ENCODE measurements around the gene ITPR2. TPM values are rescaled to one million over a fixed set of nuclear protein-coding genes. Genes with fewer than 3 reads are reported as not detected.

ITPR2 gene
- polyA plus RNA-seq, 1 donor = 12.5 TPM

DNA sequence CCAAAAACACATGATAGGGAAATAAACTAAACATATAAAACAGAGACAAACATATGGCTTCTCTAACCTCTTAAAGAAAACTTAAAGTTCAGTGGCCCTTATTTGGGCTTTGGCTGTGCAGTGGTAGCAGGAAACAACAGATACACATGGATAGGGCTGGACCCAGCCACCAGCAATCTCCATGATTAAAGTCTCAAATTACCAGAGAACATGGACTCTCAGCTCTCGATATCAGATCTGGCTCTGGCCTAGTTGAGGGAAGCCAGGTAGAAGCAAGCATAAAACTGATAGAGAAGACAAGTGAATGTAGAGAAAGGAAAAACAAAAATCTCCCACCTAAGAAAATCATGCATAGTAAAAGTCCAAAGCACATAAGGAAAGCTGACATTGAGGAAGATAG lies 164.8 kb downstream of the ITPR2 start:
- Histone ChIP-seq H3K9me3 (ENCODE audit: control insufficient read depth, low read depth, low read length) (no peaks in the 10 kb centered on the region), H3K27ac (ENCODE audit: low read length) (no peak overlapping the region), H3K27me3 (ENCODE audit: control insufficient read depth, insufficient read depth, low read length) (no peaks in the 10 kb centered on the region), H3K36me3 (ENCODE audit: control insufficient read depth, insufficient read depth, low read length) (peaks cover 4% of the 10 kb centered on the region), H3K4me3 (ENCODE audit: low read length) (no peak overlapping the region), H3K4me1 (ENCODE audit: control insufficient read depth, insufficient read depth, low read length) (no peaks in the 10 kb centered on the region)
- DNase-seq = no peak
- no CpG with 5 or more reads among the region's 1 CpG for WGBS (ENCODE audit: insufficient coverage, low lambda C conversion rate)

DNA sequence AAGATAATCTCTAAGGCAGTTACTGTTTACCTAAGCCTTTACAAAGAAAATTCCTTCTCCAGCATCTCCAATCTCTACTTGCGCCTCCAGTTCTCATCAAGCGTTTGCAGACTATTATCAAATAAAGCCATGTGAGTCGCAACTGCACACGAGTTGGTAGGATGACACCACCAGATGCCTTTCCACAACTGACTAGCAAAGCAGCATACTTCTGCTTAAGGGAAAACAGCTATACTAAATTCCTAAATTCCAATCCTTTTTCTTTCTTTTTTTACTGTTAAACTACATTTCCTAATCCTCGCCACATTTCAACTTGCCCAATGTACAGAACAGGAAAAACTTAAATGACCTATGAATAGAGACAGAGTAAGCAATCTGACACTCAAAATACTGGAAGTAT lies 166.7 kb downstream of the ITPR2 start:
- Histone ChIP-seq H3K27me3 (ENCODE audit: control insufficient read depth, insufficient read depth, low read length) (no peaks in the 10 kb centered on the region), H3K4me3 (ENCODE audit: low read length) (no peak overlapping the region), H3K27ac (ENCODE audit: low read length) (no peak overlapping the region), H3K36me3 (ENCODE audit: control insufficient read depth, insufficient read depth, low read length) (peaks cover 7% of the 10 kb centered on the region), H3K9me3 (ENCODE audit: control insufficient read depth, low read depth, low read length) (no peaks in the 10 kb centered on the region), H3K4me1 (ENCODE audit: control insufficient read depth, insufficient read depth, low read length) (no peaks in the 10 kb centered on the region)
- WGBS (ENCODE audit: insufficient coverage, low lambda C conversion rate) = 100% methylated on average over 1 of the region's 5 CpGs
- no peak for DNase-seq

DNA sequence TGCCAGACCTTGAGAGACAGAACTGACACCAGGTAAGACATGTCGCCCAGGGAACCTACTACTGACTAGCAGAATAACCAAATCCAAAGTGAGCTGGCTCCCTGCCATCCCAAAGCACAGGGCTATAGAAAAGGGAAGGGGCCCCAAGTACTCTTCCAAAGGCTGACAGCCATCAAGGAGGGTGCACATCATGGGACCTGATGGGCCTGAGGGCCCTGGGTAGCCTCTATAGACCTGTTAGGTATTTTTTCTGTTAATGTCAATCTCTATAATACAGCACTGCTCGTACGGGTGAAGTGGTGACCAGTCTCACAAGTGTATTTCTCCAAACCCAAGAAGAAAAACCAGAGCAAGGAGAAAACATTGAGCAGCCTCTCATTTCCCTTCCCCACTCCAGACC lies 171.6 kb downstream of the ITPR2 start:
- no peaks in the 10 kb centered on the region for H3K27me3 ChIP-seq (ENCODE audit: control insufficient read depth, insufficient read depth, low read length)
- H3K36me3 ChIP-seq (ENCODE audit: control insufficient read depth, insufficient read depth, low read length) = peaks cover 11% of the 10 kb centered on the region
- no CpG with 5 or more reads among the region's 3 CpGs for WGBS (ENCODE audit: insufficient coverage, low lambda C conversion rate)
- DNase-seq = no peak
- H3K27ac ChIP-seq (ENCODE audit: low read length) = no peak overlapping the region
- no peaks in the 10 kb centered on the region for H3K9me3 ChIP-seq (ENCODE audit: control insufficient read depth, low read depth, low read length)
- no peak overlapping the region for H3K4me3 ChIP-seq (ENCODE audit: low read length)
- H3K4me1 ChIP-seq (ENCODE audit: control insufficient read depth, insufficient read depth, low read length) = no peaks in the 10 kb centered on the region

DNA sequence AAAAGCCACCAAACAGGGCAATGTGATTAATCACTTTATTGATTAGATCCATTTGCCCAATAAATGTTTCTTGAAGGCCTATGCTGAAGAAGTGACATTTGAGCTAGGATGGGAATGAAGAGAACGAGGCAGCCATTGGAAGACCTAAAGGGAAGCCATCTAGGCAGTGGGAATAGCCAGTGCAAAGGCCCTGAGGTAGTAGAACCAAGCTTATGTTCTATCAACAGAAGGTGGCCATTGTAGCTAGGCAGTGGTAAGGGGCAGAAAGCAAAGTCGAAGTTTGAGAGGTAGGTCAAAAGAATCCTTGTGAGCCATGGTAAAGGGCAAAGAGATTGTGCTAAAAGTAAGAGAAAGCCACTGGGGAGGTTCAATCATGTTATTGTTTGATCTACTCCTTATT lies 173.1 kb downstream of the ITPR2 start:
- no peaks in the 10 kb centered on the region for H3K9me3 ChIP-seq (ENCODE audit: control insufficient read depth, low read depth, low read length)
- no peak for DNase-seq
- peaks cover 9% of the 10 kb centered on the region for H3K36me3 ChIP-seq (ENCODE audit: control insufficient read depth, insufficient read depth, low read length)
- H3K27me3 ChIP-seq (ENCODE audit: control insufficient read depth, insufficient read depth, low read length) = no peaks in the 10 kb centered on the region
- no peak overlapping the region for H3K27ac ChIP-seq (ENCODE audit: low read length)
- 100% methylated on average over 1 of the region's 2 CpGs for WGBS (ENCODE audit: insufficient coverage, low lambda C conversion rate)
- H3K4me1 ChIP-seq (ENCODE audit: control insufficient read depth, insufficient read depth, low read length) = no peaks in the 10 kb centered on the region
- no peak overlapping the region for H3K4me3 ChIP-seq (ENCODE audit: low read length)

DNA sequence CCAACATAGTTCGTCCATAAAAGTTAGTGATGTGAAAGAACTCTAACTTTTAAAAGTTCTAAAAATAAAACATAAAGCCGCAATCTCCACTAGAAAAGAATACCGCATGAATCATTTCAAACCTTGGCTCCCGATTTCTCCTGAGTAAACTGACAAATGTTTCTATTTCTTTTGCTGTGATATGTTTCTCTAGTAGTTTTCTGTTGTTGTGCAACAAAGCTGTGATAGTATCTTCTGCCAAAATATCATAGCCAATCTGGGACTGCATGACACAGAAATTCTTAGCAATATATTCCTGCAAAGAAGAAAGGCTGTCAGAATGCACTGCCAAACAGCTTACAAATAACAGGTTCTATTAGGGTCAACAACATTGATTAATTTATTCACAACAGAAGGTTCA lies 174.0 kb downstream of the ITPR2 start:
- no peak overlapping the region for H3K4me3 ChIP-seq (ENCODE audit: low read length)
- DNase-seq = no peak
- no peak overlapping the region for H3K27ac ChIP-seq (ENCODE audit: low read length)
- no peaks in the 10 kb centered on the region for H3K9me3 ChIP-seq (ENCODE audit: control insufficient read depth, low read depth, low read length)
- peaks cover 15% of the 10 kb centered on the region for H3K36me3 ChIP-seq (ENCODE audit: control insufficient read depth, insufficient read depth, low read length)
- no peaks in the 10 kb centered on the region for H3K27me3 ChIP-seq (ENCODE audit: control insufficient read depth, insufficient read depth, low read length)
- no peaks in the 10 kb centered on the region for H3K4me1 ChIP-seq (ENCODE audit: control insufficient read depth, insufficient read depth, low read length)
- WGBS (ENCODE audit: insufficient coverage, low lambda C conversion rate) = 80% methylated on average over 1 of the region's 4 CpGs

DNA sequence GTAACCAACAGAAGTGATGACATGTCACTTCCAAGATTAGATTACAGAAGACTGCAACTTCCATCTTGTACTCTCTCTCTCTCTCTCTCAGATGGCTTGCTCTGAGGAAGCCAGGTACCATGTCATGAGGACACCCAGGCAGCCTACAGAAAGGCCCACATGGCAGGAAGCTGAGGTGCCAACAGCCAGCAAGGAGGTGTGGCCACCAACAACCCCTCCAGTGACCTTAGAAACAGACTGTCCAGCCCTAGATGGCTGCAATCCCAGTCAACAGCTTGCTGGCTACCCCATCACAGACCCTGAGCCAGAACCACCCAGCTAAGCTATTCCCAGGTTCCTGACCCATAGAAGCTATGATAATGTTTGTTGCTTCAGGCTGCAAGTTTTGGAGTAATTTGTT lies 178.4 kb downstream of the ITPR2 start:
- Histone ChIP-seq H3K27ac (ENCODE audit: low read length) (no peak overlapping the region), H3K36me3 (ENCODE audit: control insufficient read depth, insufficient read depth, low read length) (peaks cover 12% of the 10 kb centered on the region), H3K4me3 (ENCODE audit: low read length) (no peak overlapping the region), H3K4me1 (ENCODE audit: control insufficient read depth, insufficient read depth, low read length) (no peaks in the 10 kb centered on the region), H3K9me3 (ENCODE audit: control insufficient read depth, low read depth, low read length) (peaks cover 4% of the 10 kb centered on the region), H3K27me3 (ENCODE audit: control insufficient read depth, insufficient read depth, low read length) (no peaks in the 10 kb centered on the region)
- no peak for DNase-seq

DNA sequence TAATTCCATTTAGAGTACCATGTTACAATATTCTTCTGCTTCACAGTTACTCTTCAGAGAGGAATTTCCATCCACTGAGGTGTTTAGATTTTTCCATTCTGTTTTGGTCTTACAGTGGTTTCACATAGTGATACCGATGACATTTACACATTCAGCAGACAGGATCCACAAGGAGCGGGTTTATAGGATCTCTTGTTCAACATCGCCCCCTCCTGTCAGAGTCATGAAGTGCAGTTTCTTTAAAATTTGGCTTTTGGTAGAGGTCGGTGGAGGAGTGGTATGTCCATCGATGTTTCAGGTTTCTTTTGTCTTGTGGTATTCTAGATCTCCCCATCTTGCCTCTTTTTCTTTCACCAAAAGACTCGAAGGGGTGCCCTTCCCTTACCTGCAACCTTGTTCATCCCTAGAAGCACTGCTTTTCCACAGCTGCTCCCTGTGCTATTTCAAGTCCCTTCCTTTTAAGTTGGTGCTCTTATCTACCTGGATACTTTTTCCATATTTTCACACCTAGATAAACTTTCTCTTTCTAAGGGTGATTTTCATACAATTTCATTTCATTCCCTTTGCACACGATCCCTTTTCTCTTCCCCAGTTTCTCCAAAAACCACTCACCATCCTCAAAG lies 181.3 kb downstream of the ITPR2 start:
- no peaks in the 10 kb centered on the region for H3K4me1 ChIP-seq (ENCODE audit: control insufficient read depth, insufficient read depth, low read length)
- 53% methylated on average over 3 of the region's 7 CpGs for WGBS (ENCODE audit: insufficient coverage, low lambda C conversion rate)
- peaks cover 9% of the 10 kb centered on the region for H3K36me3 ChIP-seq (ENCODE audit: control insufficient read depth, insufficient read depth, low read length)
- peaks cover 4% of the 10 kb centered on the region for H3K9me3 ChIP-seq (ENCODE audit: control insufficient read depth, low read depth, low read length)
- peak; percentile 35 to 44 for DNase-seq
- H3K27ac ChIP-seq (ENCODE audit: low read length) = no peak overlapping the region
- no peak overlapping the region for H3K4me3 ChIP-seq (ENCODE audit: low read length)
- H3K27me3 ChIP-seq (ENCODE audit: control insufficient read depth, insufficient read depth, low read length) = no peaks in the 10 kb centered on the region

DNA sequence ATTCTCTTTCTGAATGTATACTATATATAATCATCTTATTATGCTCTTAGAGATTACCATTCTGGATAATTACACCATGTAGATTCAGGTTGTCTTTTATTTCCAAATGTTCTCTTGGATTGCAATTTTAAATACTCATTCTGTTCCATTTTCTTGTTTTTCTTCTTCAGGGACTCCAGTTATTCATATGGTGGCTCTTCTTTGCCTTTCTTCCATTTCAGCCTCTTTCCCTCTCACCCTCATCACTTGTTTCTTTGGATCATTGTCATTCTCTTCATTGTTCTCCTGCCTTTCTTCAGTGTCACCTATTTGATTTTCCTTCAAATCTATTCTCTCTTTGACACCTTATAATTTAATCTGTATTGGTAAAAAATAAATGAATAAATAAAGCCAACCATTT lies 182.0 kb downstream of the ITPR2 start:
- Histone ChIP-seq H3K27ac (ENCODE audit: low read length) (no peak overlapping the region), H3K4me3 (ENCODE audit: low read length) (no peak overlapping the region), H3K36me3 (ENCODE audit: control insufficient read depth, insufficient read depth, low read length) (peaks cover 6% of the 10 kb centered on the region), H3K27me3 (ENCODE audit: control insufficient read depth, insufficient read depth, low read length) (no peaks in the 10 kb centered on the region), H3K4me1 (ENCODE audit: control insufficient read depth, insufficient read depth, low read length) (no peaks in the 10 kb centered on the region), H3K9me3 (ENCODE audit: control insufficient read depth, low read depth, low read length) (peaks cover 4% of the 10 kb centered on the region)
- DNase-seq = no peak

DNA sequence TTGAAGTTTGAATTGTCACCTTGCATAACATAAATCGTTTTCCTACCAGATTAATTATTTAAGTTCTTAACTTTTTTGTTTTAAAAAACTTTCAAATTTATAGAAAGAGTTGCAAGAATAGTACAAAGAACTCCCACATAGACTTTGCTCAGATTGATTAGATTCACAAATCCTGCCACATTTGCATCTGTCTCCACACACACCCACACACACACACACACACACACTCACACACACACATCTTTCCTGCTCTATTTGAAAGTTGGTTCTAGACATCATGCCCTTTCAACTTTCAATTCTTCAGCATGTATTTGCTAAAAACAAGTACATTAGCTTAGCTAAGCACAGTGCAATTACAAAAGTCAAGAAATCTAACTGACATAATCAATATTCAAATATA lies 184.0 kb downstream of the ITPR2 start:
- Histone ChIP-seq H3K9me3 (ENCODE audit: control insufficient read depth, low read depth, low read length) (peaks cover 4% of the 10 kb centered on the region), H3K27me3 (ENCODE audit: control insufficient read depth, insufficient read depth, low read length) (no peaks in the 10 kb centered on the region), H3K4me3 (ENCODE audit: low read length) (no peak overlapping the region), H3K36me3 (ENCODE audit: control insufficient read depth, insufficient read depth, low read length) (no peaks in the 10 kb centered on the region), H3K27ac (ENCODE audit: low read length) (no peak overlapping the region), H3K4me1 (ENCODE audit: control insufficient read depth, insufficient read depth, low read length) (no peaks in the 10 kb centered on the region)
- WGBS (ENCODE audit: insufficient coverage, low lambda C conversion rate) = 85% methylated on average over 1 of the region's 1 CpG
- no peak for DNase-seq

DNA sequence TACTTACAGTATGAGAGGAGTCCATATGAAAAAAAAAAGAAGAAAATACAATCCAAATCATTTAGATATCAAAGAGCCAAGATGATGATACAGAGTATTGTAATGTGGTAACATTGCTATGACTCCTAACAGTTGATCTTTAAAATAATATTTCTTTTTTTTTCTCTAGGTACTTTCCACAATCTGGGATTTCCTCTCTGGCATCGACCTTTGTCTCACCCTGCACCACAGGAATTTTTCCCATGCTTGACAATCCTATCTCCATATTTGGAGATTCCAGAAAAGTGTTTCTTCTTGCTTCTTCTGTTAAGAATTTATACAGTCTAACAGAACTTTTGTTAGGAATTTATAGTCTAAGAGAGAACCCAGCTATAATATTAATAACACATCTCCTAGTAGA lies 184.4 kb downstream of the ITPR2 start:
- Histone ChIP-seq H3K9me3 (ENCODE audit: control insufficient read depth, low read depth, low read length) (peaks cover 4% of the 10 kb centered on the region), H3K4me1 (ENCODE audit: control insufficient read depth, insufficient read depth, low read length) (no peaks in the 10 kb centered on the region), H3K4me3 (ENCODE audit: low read length) (no peak overlapping the region), H3K27ac (ENCODE audit: low read length) (no peak overlapping the region), H3K36me3 (ENCODE audit: control insufficient read depth, insufficient read depth, low read length) (no peaks in the 10 kb centered on the region), H3K27me3 (ENCODE audit: control insufficient read depth, insufficient read depth, low read length) (no peaks in the 10 kb centered on the region)
- WGBS (ENCODE audit: insufficient coverage, low lambda C conversion rate) = 20% methylated on average over 1 of the region's 1 CpG
- no peak for DNase-seq

DNA sequence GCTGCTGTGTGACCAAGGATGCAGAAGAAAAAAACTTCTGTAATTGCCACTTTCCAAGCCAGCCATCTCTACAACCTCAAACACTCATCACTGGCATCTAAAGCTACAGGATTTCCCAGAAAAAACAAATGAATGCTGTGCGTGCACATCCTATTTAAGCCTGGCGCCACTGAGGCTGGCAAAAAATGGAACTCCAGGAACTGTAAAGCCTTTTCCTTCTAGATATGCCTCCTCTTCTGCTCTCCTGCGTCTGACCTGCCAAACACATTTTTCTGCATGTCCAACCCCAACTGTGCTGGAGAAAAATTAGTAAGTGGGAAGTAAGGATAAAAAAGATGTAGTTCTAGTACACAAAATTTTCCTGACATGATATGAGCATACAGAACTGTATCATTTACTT lies 184.9 kb downstream of the ITPR2 start:
- peaks cover 4% of the 10 kb centered on the region for H3K9me3 ChIP-seq (ENCODE audit: control insufficient read depth, low read depth, low read length)
- WGBS (ENCODE audit: insufficient coverage, low lambda C conversion rate) = no CpG with 5 or more reads among the region's 3 CpGs
- H3K4me1 ChIP-seq (ENCODE audit: control insufficient read depth, insufficient read depth, low read length) = no peaks in the 10 kb centered on the region
- no peak overlapping the region for H3K27ac ChIP-seq (ENCODE audit: low read length)
- H3K4me3 ChIP-seq (ENCODE audit: low read length) = no peak overlapping the region
- H3K36me3 ChIP-seq (ENCODE audit: control insufficient read depth, insufficient read depth, low read length) = no peaks in the 10 kb centered on the region
- no peak for DNase-seq
- H3K27me3 ChIP-seq (ENCODE audit: control insufficient read depth, insufficient read depth, low read length) = no peaks in the 10 kb centered on the region

Data from large intestine (tissue), 3 donors.